Bronchial smooth muscle cell (primary cell): ENCODE measurements around the gene CLDN8. TPM values are rescaled to one million over a fixed set of nuclear protein-coding genes. Genes with fewer than 3 reads are reported as not detected.

Experiments
- total RNA-seq: library from RNA; depleted of rRNA; stranded (reverse); fragments of >200 nt; gene quantifications from 2 replicates; pipeline ENCODE4 v1.2.1, GENCODE V29; 2014

Gene CLDN8
- not detected in 2 replicates for total RNA-seq

DNA sequence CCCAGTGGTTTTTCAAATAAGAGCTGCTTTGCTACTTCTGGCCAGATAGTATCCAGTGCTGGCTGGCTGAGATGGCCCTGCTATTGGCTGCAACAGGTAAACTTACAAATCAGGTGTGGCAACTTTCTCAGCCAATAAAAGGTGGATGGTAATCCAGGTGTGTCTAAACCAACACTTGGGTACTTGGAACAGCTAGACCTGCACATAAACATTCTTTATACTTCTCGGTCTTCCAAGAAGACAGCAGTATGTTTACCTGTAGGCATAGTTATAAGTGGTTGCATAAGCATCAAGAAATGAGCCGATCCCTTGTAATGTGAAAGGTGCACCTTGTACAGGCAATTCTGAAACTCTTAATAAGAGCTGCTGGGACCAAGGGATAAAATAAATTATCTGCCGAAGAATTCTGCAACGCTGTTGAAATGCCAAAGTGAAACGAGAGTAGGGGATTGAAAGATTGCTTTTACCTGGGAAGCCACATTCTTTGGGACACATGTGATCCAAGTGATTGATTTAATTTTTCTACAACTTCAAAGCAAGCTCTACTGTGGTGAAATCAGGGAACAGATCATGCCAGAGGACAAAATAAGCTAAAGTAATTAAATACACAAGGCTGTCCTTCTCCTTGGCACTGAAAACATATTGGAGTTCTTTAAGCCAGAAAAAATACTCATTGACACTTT, at the start of gene CLDN8:
Gene CLDN8 (minus strand): TSS at position 57 of the 683 bp plus-strand sequence. CDS start 172 bp downstream, outside the sequence.

DNA sequence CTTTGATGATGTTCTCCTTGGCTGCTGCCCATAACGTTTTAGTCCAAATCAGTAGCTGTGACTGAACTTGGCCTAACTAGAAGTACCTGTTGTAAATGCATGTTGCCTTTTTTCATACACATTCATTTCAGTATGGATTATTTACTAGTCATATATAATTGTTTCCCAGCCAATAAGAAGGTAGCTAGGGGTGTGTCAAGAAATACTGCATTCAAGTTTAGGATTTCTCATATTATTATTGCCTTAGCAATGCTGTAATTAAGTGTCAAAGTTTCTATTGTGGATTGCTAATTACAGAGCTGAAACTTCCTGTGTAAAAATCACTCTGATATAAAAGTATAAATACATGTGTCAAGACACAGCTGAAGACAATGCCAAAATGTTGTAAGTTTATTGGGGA, 49.2 kb downstream of the CLDN8 start, which contains the start of gene CLDN17:
Gene CLDN17 (minus strand): TSS at position 101 of the 400 bp plus-strand sequence. CDS start 188 bp downstream, outside the sequence.

Other genes starting within 250 kb of the CLDN8 start
- not detected in 2 replicates for gene CLDN17, start 49.3 kb downstream of the CLDN8 start, total RNA-seq
- gene KRTAP24-1, start 66.9 kb upstream of the CLDN8 start, total RNA-seq = not detected in 2 replicates
- gene KRTAP25-1, start 73.4 kb upstream of the CLDN8 start, total RNA-seq = not detected in 2 replicates
- gene KRTAP26-1, start 104.2 kb upstream of the CLDN8 start, total RNA-seq = not detected in 2 replicates
- not detected in 2 replicates for gene KRTAP27-1, start 121.6 kb upstream of the CLDN8 start, total RNA-seq
- not detected in 2 replicates for gene KRTAP23-1, start 132.5 kb upstream of the CLDN8 start, total RNA-seq
- gene KRTAP13-2, start 156.2 kb upstream of the CLDN8 start, total RNA-seq = not detected in 2 replicates
- gene KRTAP13-1, start 179.9 kb upstream of the CLDN8 start, total RNA-seq = not detected in 2 replicates
- gene KRTAP13-3, start 209.8 kb upstream of the CLDN8 start, total RNA-seq = not detected in 2 replicates
- not detected in 2 replicates for gene KRTAP13-4, start 214.1 kb upstream of the CLDN8 start, total RNA-seq
- not detected in 2 replicates for gene KRTAP15-1, start 224.2 kb upstream of the CLDN8 start, total RNA-seq